Astrocyte (in vitro differentiated cells and primary cell): ENCODE results near the gene GGTLC2. TPM values are rescaled to one million over a fixed set of nuclear protein-coding genes. Genes with fewer than 3 reads are reported as not detected.

ENCODE experiments used
- DNase-seq: peaks from one replicate; pipeline ENCODE4 v3.0.0-alpha.2; 2010; ENCODE audit warnings: low read depth
- FAIRE-seq: peaks from 2 replicates; lab custom pipeline; 2011; peaks lifted over from hg19 to GRCh38; lab: Jason Lieb, UNC
- H2AFZ ChIP-seq: 2 replicates; pipeline ENCODE4 v1.6.0; 2012; ENCODE audit warnings: low read depth, low read length, inconsistent platforms
- H3K27ac ChIP-seq: 2 replicates; pipeline ENCODE4 v1.5.1; 2011; ENCODE audit warnings: low read depth, low read length, inconsistent platforms
- H3K27me3 ChIP-seq: 2 replicates; pipeline ENCODE4 v1.6.0; 2011; ENCODE audit warnings: low read length, inconsistent platforms; ENCODE audit not compliant: insufficient read depth
- H3K36me3 ChIP-seq: 2 replicates; pipeline ENCODE4 v1.5.1; 2011; ENCODE audit warnings: low read length, inconsistent platforms; ENCODE audit not compliant: insufficient read depth
- H3K4me1 ChIP-seq: 2 replicates; pipeline ENCODE4 v1.5.1; 2011; ENCODE audit warnings: low read length, inconsistent platforms; ENCODE audit not compliant: insufficient read depth
- H3K4me2 ChIP-seq: 2 replicates; pipeline ENCODE4 v1.6.0; 2012; ENCODE audit warnings: low read length, inconsistent platforms
- H3K4me3 ChIP-seq: 2 replicates; pipeline ENCODE4 v1.5.1; 2011; ENCODE audit warnings: low read depth, mild to moderate bottlenecking, low read length, inconsistent platforms; ENCODE audit not compliant: insufficient read depth
- H3K79me2 ChIP-seq: 2 replicates; pipeline ENCODE4 v1.6.0; 2012; ENCODE audit warnings: mild to moderate bottlenecking, low read length, inconsistent platforms; ENCODE audit not compliant: insufficient read depth
- H3K9ac ChIP-seq: 2 replicates; pipeline ENCODE4 v1.6.0; 2012; ENCODE audit warnings: mild to moderate bottlenecking, low read length, inconsistent platforms
- H3K9me3 ChIP-seq: 2 replicates; pipeline ENCODE4 v1.5.1; 2012; ENCODE audit warnings: low read depth, mild to moderate bottlenecking, low read length, inconsistent platforms; ENCODE audit not compliant: insufficient read depth
- H4K20me1 ChIP-seq: 2 replicates; pipeline ENCODE4 v1.6.0; 2012; ENCODE audit warnings: low read length, inconsistent platforms; ENCODE audit not compliant: insufficient read depth
- H3K27ac Mint-ChIP-seq: one replicate; pipeline ENCODE4 v1.8.0; 2021; ENCODE audit warnings: mild to moderate bottlenecking, mixed read lengths; ENCODE audit not compliant: unreplicated experiment
- H3K27me3 Mint-ChIP-seq: one replicate; pipeline ENCODE4 v1.8.0; 2021; ENCODE audit warnings: low read depth, mixed read lengths; ENCODE audit not compliant: unreplicated experiment
- H3K36me3 Mint-ChIP-seq: one replicate; pipeline ENCODE4 v1.8.0; 2021; ENCODE audit warnings: low read depth, mixed read lengths; ENCODE audit not compliant: unreplicated experiment
- H3K4me1 Mint-ChIP-seq: one replicate; pipeline ENCODE4 v1.8.0; 2021; ENCODE audit warnings: low read depth, mixed read lengths; ENCODE audit not compliant: unreplicated experiment
- H3K4me3 Mint-ChIP-seq: one replicate; pipeline ENCODE4 v1.8.0; 2021; ENCODE audit warnings: mild to moderate bottlenecking, moderate library complexity, mixed read lengths; ENCODE audit not compliant: unreplicated experiment
- H3K9me3 Mint-ChIP-seq: one replicate; pipeline ENCODE4 v1.8.0; 2021; ENCODE audit warnings: mild to moderate bottlenecking, mixed read lengths; ENCODE audit not compliant: unreplicated experiment
- CTCF ChIP-seq: IDR thresholded peaks from 2 replicates; pipeline ENCODE4 v1.5.1; 2011; ENCODE audit warnings: low read depth, mild to moderate bottlenecking, inconsistent platforms, low read length, moderate library complexity; ENCODE audit not compliant: insufficient read depth
- EZH2 ChIP-seq: IDR thresholded peaks from 2 replicates; pipeline ENCODE4 v1.6.1; 2012; ENCODE audit warnings: mild to moderate bottlenecking, low read length, inconsistent platforms; ENCODE audit not compliant: insufficient read depth
- total RNA-seq: library from RNA; stranded (reverse); gene quantifications from 2 replicates; pipeline ENCODE4 v1.2.1, GENCODE V29; 2021

The GGTLC2 gene
- total RNA-seq, 1 donor from 2014 or later, result not detected

- H3K79me2 ChIP-seq, result no peaks in the 10 kb centered on the region
- H3K4me3 ChIP-seq, result no peak overlapping the region
- H3K9me3 ChIP-seq, result no peaks in the 10 kb centered on the region
- no peaks in the 10 kb centered on the region for H3K4me1 ChIP-seq
- no peak overlapping the region for H2AFZ ChIP-seq
- no peaks in the 10 kb centered on the region for H4K20me1 ChIP-seq
- H3K4me2 ChIP-seq, result no peak overlapping the region
- Mint-ChIP-seq H3K4me3 (no peak overlapping the region), H3K9me3 (no peaks in the 10 kb centered on the region), H3K27me3 (peaks cover 68% of the 10 kb centered on the region), H3K4me1 (peaks cover 13% of the 10 kb centered on the region), H3K36me3 (no peaks in the 10 kb centered on the region), H3K27ac (no peak overlapping the region)
- FAIRE-seq (no peak), DNase-seq (no peak)
- no peak overlapping the region for H3K27ac ChIP-seq
- H3K27me3 ChIP-seq, result peaks cover 3% of the 10 kb centered on the region
- no peaks in the 10 kb centered on the region for H3K36me3 ChIP-seq
- TF ChIP-seq CTCF (no peak), EZH2 (no peak)
- H3K9ac ChIP-seq, result no peak overlapping the region
Measured at GRCh38 chr22:22678970-22679369, 34.6 kb downstream of the GGTLC2 start.

DNA sequence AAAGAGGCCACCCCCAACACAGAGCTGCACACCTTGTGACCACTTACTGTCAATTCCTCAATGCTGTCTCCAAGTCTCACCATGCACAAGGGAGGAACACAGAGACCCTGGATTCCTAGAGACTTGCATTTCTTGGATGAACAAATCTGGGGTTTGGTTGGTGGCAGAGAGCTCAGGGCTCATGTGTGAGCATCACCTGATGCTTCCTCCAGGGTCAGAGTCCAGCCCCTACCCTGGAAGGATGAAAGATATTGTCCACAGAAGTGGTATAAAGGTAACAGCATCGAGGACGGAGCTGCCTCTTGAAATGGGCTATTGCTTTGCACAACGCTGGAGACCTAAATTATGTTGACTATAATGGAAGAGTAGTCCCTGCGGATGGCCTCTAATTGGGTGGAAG, 36.0 kb downstream of the GGTLC2 start:
- Histone ChIP-seq H3K4me1 (no peaks in the 10 kb centered on the region), H3K27me3 (peaks cover 3% of the 10 kb centered on the region), H3K36me3 (no peaks in the 10 kb centered on the region), H3K9me3 (no peaks in the 10 kb centered on the region), H3K79me2 (no peaks in the 10 kb centered on the region), H3K27ac (no peak overlapping the region), H3K4me2 (no peak overlapping the region), H4K20me1 (no peaks in the 10 kb centered on the region), H3K9ac (no peak overlapping the region), H2AFZ (no peak overlapping the region), H3K4me3 (no peak overlapping the region)
- H3K4me3 Mint-ChIP-seq, result no peak overlapping the region
- no peaks in the 10 kb centered on the region for H3K36me3 Mint-ChIP-seq
- DNase-seq, result no peak
- H3K27me3 Mint-ChIP-seq, result peaks cover 66% of the 10 kb centered on the region
- peak overlapping the region; percentile 1 for H3K27ac Mint-ChIP-seq
- no peaks in the 10 kb centered on the region for H3K9me3 Mint-ChIP-seq
- TF ChIP-seq EZH2 (no peak), CTCF (no peak)
- peaks cover 14% of the 10 kb centered on the region for H3K4me1 Mint-ChIP-seq
- no peak for FAIRE-seq

DNA sequence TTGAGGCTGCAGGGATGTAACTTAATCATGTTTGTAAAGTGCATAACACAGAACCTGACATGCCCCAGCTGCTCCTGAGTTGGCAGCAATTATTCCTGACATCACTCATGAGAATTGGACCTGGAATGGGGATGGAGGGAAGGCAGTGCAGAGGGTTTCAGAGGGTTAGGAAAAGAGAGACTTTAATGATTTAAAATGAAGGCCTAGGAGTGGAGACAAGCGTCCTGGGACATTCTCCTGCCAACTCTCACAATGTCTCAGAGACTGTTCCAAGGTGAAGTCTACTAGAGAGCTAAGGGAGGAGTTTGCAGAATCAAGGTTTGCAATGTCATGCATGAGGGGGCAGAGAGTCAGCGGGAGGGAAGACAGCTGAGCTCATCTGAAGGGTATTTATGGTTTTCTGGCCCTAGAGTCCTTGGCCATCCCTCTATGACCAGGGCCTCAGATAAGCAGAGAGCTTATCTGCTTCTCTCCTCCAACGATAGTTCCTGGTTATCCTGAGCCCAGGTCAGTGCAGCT, 36.9 kb downstream of the GGTLC2 start:
- Mint-ChIP-seq H3K27ac (no peak overlapping the region), H3K4me1 (peaks cover 14% of the 10 kb centered on the region), H3K36me3 (no peaks in the 10 kb centered on the region), H3K4me3 (no peak overlapping the region), H3K27me3 (peaks cover 67% of the 10 kb centered on the region), H3K9me3 (no peaks in the 10 kb centered on the region)
- Histone ChIP-seq H3K36me3 (no peaks in the 10 kb centered on the region), H4K20me1 (no peaks in the 10 kb centered on the region), H3K27ac (no peak overlapping the region), H2AFZ (no peak overlapping the region), H3K4me2 (no peak overlapping the region), H3K4me1 (no peaks in the 10 kb centered on the region), H3K27me3 (peaks cover 3% of the 10 kb centered on the region), H3K79me2 (no peaks in the 10 kb centered on the region), H3K9me3 (no peaks in the 10 kb centered on the region), H3K9ac (no peak overlapping the region), H3K4me3 (no peak overlapping the region)
- FAIRE-seq (no peak), DNase-seq (no peak)
- no peak for TF ChIP-seq EZH2
- TF ChIP-seq CTCF, result no peak
